GM23338 (cell line): ENCODE results near the gene CA5B.

Experiments
- CTCF ChIP-seq, 2 experiments: fragments of 200-600 bp in 1 of 2; sonication (generic) in 1 of 2; conservative IDR thresholded peaks; 2 replicates each; pipeline versions ENCODE4 v1.5.1 to v1.6.1; 2016 to 2017; ENCODE audit warnings: antibody characterized with exemption in 2 of 2, low read depth in 2 of 2, mild to moderate bottlenecking in 2 of 2, moderate library complexity in 1 of 2
- EZH2 ChIP-seq: fragments of 200-600 bp; sonication (generic); IDR thresholded peaks from one replicate; pipeline ENCODE4 v1.8.0; 2017; ENCODE audit warnings: antibody characterized with exemption, mild to moderate bottlenecking, low read depth; ENCODE audit not compliant: unreplicated experiment
- REST ChIP-seq: IDR thresholded peaks from one replicate; pipeline ENCODE4 v1.6.1; 2018; ENCODE audit warnings: antibody characterized with exemption; ENCODE audit not compliant: unreplicated experiment

GRCh38 chrX:15825936-15826335, 87.9 kb downstream of the CA5B start:
- no peak for TF ChIP-seq CTCF (conservative IDR thresholded peaks at IDR 0.05; ENCODE audit: low read depth in 2 of 2)
- TF ChIP-seq EZH2, result no peak
- no peak for TF ChIP-seq REST
